WI38 (cell line): Measurements from ENCODE around the gene LILRA5.

Experiments used
- H3K4me3 ChIP-seq: 2 replicates; pipeline ENCODE4 v1.5.1; 2011; ENCODE audit warnings: low read depth, mild to moderate bottlenecking, control low read depth, low read length
- TF ChIP-seq, protein P1 (sequence below): IDR thresholded peaks from 2 replicates; pipeline ENCODE4 v1.5.1; 2012; ENCODE audit warnings: low read depth, mild to moderate bottlenecking, control low read depth, low read length

Gene LILRA5

DNA sequence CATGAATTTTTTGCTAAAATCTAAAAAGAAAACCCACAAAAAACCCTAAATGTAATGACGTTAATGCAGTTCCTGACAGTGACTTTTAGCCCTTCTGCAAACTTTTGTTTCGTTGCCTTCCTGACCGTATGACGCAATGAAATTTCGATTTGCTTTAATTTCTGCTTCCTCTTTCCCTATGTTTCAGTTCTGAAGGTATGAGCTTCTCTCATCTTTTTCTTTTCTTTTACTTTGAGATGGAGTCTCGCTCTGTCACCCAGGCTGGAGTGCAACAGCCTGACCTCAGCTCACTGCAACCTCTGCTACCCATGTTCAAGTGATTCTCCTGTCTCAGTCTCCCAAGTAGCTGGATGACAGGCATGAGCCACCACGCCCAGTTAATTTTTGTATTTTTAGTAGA is 6.1 kb upstream of the LILRA5 start:
- H3K4me3 ChIP-seq, result no peak overlapping the region
- TF ChIP-seq, protein P1, sequence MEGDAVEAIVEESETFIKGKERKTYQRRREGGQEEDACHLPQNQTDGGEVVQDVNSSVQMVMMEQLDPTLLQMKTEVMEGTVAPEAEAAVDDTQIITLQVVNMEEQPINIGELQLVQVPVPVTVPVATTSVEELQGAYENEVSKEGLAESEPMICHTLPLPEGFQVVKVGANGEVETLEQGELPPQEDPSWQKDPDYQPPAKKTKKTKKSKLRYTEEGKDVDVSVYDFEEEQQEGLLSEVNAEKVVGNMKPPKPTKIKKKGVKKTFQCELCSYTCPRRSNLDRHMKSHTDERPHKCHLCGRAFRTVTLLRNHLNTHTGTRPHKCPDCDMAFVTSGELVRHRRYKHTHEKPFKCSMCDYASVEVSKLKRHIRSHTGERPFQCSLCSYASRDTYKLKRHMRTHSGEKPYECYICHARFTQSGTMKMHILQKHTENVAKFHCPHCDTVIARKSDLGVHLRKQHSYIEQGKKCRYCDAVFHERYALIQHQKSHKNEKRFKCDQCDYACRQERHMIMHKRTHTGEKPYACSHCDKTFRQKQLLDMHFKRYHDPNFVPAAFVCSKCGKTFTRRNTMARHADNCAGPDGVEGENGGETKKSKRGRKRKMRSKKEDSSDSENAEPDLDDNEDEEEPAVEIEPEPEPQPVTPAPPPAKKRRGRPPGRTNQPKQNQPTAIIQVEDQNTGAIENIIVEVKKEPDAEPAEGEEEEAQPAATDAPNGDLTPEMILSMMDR, result no peak

GRCh38 chr19:54317965-54318240 is 4.9 kb upstream of the LILRA5 start:
- TF ChIP-seq, protein P1, result no peak

GRCh38 chr19:54317108-54317964 is 4.4 kb upstream of the LILRA5 start:
- no peak overlapping the region for H3K4me3 ChIP-seq
- TF ChIP-seq, protein P1, result no peak

More at GRCh38 chr19:54317965-54318240, 4.9 kb upstream of the LILRA5 start:
- no peak overlapping the region for H3K4me3 ChIP-seq

DNA sequence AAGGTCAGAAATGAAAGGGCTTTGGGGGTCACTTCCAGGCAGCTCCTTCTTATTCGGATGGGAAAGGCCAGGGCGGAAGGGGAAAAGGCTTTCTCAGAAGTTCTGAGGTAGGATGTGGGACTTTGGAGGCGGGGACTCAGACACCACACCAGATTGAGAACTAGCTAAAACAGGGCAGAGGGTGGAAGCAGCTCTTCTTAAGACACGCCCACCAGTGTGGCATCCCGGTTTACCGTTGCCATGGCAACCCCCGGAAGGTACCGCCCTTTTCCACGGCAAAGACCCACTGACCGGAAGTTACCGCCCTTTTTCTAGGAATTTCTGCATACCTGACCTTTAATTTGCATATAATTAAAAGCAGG is 3.8 kb upstream of the LILRA5 start:
- H3K4me3 ChIP-seq, result no peak overlapping the region
- TF ChIP-seq, protein P1, result no peak

- TF ChIP-seq, protein P1, result no peak
- no peak overlapping the region for H3K4me3 ChIP-seq
Observed at GRCh38 chr19:54315956-54316355, 3.0 kb upstream of the LILRA5 start.

- H3K4me3 ChIP-seq, result no peak overlapping the region
- TF ChIP-seq, protein P1, result no peak
Observed at GRCh38 chr19:54312011-54312410, 955 bp downstream of the LILRA5 start.

- H3K4me3 ChIP-seq, result no peak overlapping the region
- TF ChIP-seq, protein P1, result no peak
Observed at GRCh38 chr19:54311486-54311885, 1.5 kb downstream of the LILRA5 start.
